Retinal pigment epithelial cell (primary cell): ENCODE measurements around the gene UBAC2.

ENCODE experiments used
- DNase-seq: peaks from one replicate; pipeline ENCODE4 v3.0.0-alpha.2; 2010; ENCODE audit warnings: low read depth
- H3K4me3 ChIP-seq: 2 replicates; pipeline ENCODE4 v1.5.1; 2011; ENCODE audit warnings: mild to moderate bottlenecking, low read length, control low read depth, moderate library complexity
- CTCF ChIP-seq: conservative IDR thresholded peaks from 2 replicates; pipeline ENCODE4 v1.5.1; 2011; ENCODE audit warnings: low read depth, low read length, control low read depth, inconsistent platforms

The UBAC2 gene

DNA sequence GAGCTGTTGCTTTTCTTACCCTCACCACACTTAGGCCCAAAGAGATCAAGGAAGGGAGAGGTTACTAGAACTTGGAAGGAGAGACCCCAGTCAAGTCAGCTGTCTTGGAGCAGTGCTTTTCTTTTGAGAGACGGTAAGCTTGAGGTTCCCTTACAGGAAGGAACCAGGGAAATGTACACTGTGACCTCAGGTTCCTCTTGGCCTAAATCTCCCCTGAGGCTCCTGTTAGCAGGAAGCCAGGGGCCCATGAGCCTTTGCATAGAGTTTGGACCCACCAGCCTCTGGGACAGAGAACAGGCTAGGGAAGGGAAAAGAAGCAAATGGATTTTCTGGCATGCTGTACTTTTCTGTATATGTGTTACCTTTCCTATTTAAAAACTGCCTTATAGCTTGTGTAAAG is 63.4 kb downstream of the UBAC2 start:
- no peak for DNase-seq
- no peak for TF ChIP-seq CTCF
- no peak overlapping the region for H3K4me3 ChIP-seq

- TF ChIP-seq CTCF = no peak
- DNase-seq = no peak
These were observed 64.6 kb downstream of the UBAC2 start for GRCh38 chr13:99265162-99265800.

DNA sequence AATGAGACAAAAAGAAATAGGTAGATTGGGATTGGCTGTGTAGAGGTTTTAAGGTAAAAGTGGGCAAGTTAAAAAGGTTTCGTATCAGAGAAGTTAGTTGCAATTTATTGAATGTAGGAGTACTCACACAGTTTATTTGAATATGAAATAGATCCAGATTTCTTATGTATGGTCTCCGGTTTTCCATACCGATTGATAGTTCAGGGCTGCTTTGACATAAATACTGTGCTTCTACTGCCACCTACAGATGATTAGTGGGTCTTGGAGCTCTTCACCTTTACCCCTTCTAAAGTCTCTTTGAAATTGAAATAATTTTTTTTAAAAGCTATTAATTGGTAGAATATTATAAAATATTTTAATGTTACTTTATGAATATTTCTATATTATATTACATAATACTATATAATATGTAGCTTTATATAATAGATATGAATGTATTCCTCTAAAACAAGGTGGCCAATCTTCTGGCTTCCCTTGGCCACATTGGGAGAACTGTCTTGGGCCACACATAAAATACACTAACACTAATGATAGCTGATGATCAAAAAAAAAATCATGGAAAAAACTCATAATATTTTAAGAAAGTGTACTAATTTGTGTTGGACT is 65.3 kb downstream of the UBAC2 start:
- TF ChIP-seq CTCF = peak; percentile 70
- H3K4me3 ChIP-seq = no peak overlapping the region
- DNase-seq = peak; percentile 19

More at GRCh38 chr13:99265162-99265800, 64.6 kb downstream of the UBAC2 start:
- H3K4me3 ChIP-seq = no peak overlapping the region

- DNase-seq = no peak
- no peak for TF ChIP-seq CTCF
- no peak overlapping the region for H3K4me3 ChIP-seq
These were observed 66.2 kb downstream of the UBAC2 start for GRCh38 chr13:99266827-99267226.

GRCh38 chr13:99267927-99268326 is 67.3 kb downstream of the UBAC2 start:
- no peak for TF ChIP-seq CTCF
- no peak overlapping the region for H3K4me3 ChIP-seq
- DNase-seq = no peak

DNA sequence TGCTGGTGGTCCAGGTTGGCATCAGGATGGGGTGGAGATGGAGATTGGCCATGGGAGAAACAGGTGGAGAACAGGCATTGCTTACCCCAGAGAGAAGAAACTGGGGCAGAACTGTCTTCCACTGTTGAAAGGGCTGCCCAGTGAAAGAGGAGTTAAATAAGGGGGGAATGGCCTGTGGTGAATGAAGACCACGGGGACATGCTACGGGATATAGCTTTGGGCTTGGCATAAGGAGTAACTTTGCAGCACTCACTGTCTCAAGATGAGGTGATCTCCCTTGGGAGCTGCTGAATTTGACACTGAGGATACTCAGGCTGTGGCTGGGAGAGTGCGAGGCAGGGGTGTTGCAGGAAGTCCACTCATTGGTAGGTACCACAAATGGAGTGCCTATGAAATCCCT is 68.2 kb downstream of the UBAC2 start:
- H3K4me3 ChIP-seq = no peak overlapping the region
- no peak for TF ChIP-seq CTCF

GRCh38 chr13:99269627-99270241 is 69.1 kb downstream of the UBAC2 start:
- peak; percentile 75 for TF ChIP-seq CTCF
- H3K4me3 ChIP-seq = no peak overlapping the region
- peak; percentile 22 for DNase-seq

More for the DNA sequence above, 68.2 kb downstream of the UBAC2 start:
- no peak for DNase-seq
